HepG2 (cell line): Measurements from ENCODE around the gene MLYCD. TPM values are rescaled to one million over a fixed set of nuclear protein-coding genes. Genes with fewer than 3 reads are reported as not detected.
A peak's percentile ranks its signal among the peaks of the same experiment; 100 is the strongest.

Experiments used
- ATM ChIP-seq: fragments of 450-650 bp; IDR thresholded peaks from 2 replicates; pipeline ENCODE4 v1.7.1; 2017; ENCODE audit warnings: mild to moderate bottlenecking, borderline replicate concordance
- HDAC1 ChIP-seq: sonication (generic); formaldehyde crosslinking; IDR thresholded peaks from 2 replicates; pipeline ENCODE4 v1.5.1; 2020; ENCODE audit warnings: mild to moderate bottlenecking, missing genetic modification reagents
- ISX ChIP-seq: sonication (generic); formaldehyde crosslinking; conservative IDR thresholded peaks from 2 replicates; pipeline ENCODE4 v1.5.0; 2020; ENCODE audit warnings: missing genetic modification reagents
- KDM5A ChIP-seq: fragments of 200-600 bp; sonication (generic); IDR thresholded peaks from 2 replicates; pipeline ENCODE4 v1.7.0; 2018; ENCODE audit warnings: antibody characterized with exemption, mild to moderate bottlenecking, low read length, borderline replicate concordance
- KLF11 ChIP-seq: IDR thresholded peaks from 2 replicates; pipeline ENCODE4 v1.6.1; 2016; ENCODE audit warnings: missing compliant biosample characterization
- KMT2A ChIP-seq: sonication (generic); formaldehyde crosslinking; IDR thresholded peaks from 2 replicates; pipeline ENCODE4 v1.4.0; 2020; ENCODE audit warnings: missing genetic modification reagents
- MEIS2 ChIP-seq: sonication (generic); formaldehyde crosslinking; IDR thresholded peaks from 2 replicates; pipeline ENCODE4 v1.9.0; 2021; ENCODE audit warnings: mild to moderate bottlenecking, missing genetic modification reagents
- MYC ChIP-seq: sonication (generic); formaldehyde crosslinking; IDR thresholded peaks from 2 replicates; pipeline ENCODE4 v1.9.0; 2021; ENCODE audit warnings: missing genetic modification reagents, borderline replicate concordance
- RBFOX2 ChIP-seq: fragments of 200-400 bp; formaldehyde crosslinking; IDR thresholded peaks from 2 replicates; pipeline ENCODE4 v1.6.1; 2017; ENCODE audit warnings: low read depth, mild to moderate bottlenecking, low read length
- SNAI1 ChIP-seq: sonication (generic); formaldehyde crosslinking; IDR thresholded peaks from 2 replicates; pipeline ENCODE4 v1.5.0; 2020; ENCODE audit warnings: mild to moderate bottlenecking, missing genetic modification reagents, borderline replicate concordance
- SNAPC4 ChIP-seq: sonication (generic); formaldehyde crosslinking; IDR thresholded peaks from 2 replicates; pipeline ENCODE4 v1.4.0; 2020; ENCODE audit warnings: mild to moderate bottlenecking, missing genetic modification reagents
- TMF1 ChIP-seq: sonication (generic); formaldehyde crosslinking; IDR thresholded peaks from 2 replicates; pipeline ENCODE4 v1.8.1; 2022; ENCODE audit warnings: low read depth, missing genetic modification reagents
- ZBTB46 ChIP-seq: sonication (generic); formaldehyde crosslinking; IDR thresholded peaks from 2 replicates; pipeline ENCODE4 v1.4.0; 2020; ENCODE audit warnings: mild to moderate bottlenecking, missing genetic modification reagents, borderline replicate concordance
- ZNF121 ChIP-seq: sonication (generic); formaldehyde crosslinking; IDR thresholded peaks from 2 replicates; pipeline ENCODE4 v1.5.0; 2020; ENCODE audit warnings: mild to moderate bottlenecking, missing genetic modification reagents
- ZNF605 ChIP-seq: sonication (generic); formaldehyde crosslinking; IDR thresholded peaks from 2 replicates; pipeline ENCODE4 v1.8.0; 2022; ENCODE audit warnings: mild to moderate bottlenecking, missing genetic modification reagents
- ZSCAN20 ChIP-seq: sonication (generic); formaldehyde crosslinking; IDR thresholded peaks from 2 replicates; pipeline ENCODE4 v1.4.0; 2020; ENCODE audit warnings: missing genetic modification reagents, mild to moderate bottlenecking, borderline replicate concordance
- ZSCAN29 ChIP-seq: sonication (generic); formaldehyde crosslinking; conservative IDR thresholded peaks from 2 replicates; pipeline ENCODE4 v1.4.0; 2020; ENCODE audit warnings: mild to moderate bottlenecking, missing genetic modification reagents
- polyA plus RNA-seq, 8 experiments: library from polyadenylated mRNA; depleted of rRNA in 3 of 8; stranded (reverse) in 7 of 8; unstranded in 1 of 8; fragments of >200 nt; fragmentation: Illumina TruSeq in 4 of 8; extraction: Trizol in 4 of 8; gene quantifications; 2 replicates each; pipeline versions ENCODE4 v1.2.1 to v1.2.3, GENCODE V29; 2011 to 2016; ENCODE audit warnings: low read depth in 4 of 8, missing spikeins in 1 of 8, mixed read lengths in 1 of 8; ENCODE audit not compliant: insufficient read depth in 1 of 8
- total RNA-seq, 5 experiments: library from RNA; depleted of rRNA; stranded (reverse); fragments of >200 nt; fragmentation: Illumina TruSeq; extraction: Trizol; gene quantifications; 2 replicates each; pipeline ENCODE4 v1.2.3, GENCODE V29; 2016; ENCODE audit warnings: low read depth in 1 of 5
- TF ChIP-seq, protein P1 (sequence below): IDR thresholded peaks from 2 replicates; pipeline ENCODE4 v1.6.1; 2016; ENCODE audit warnings: low read depth, control low read depth
- TF ChIP-seq, protein P2 (sequence below): sonication (generic); formaldehyde crosslinking; conservative IDR thresholded peaks from 2 replicates; pipeline ENCODE4 v1.8.1; 2023; ENCODE audit warnings: missing genetic modification reagents

The MLYCD gene
- total and polyA plus RNA-seq, 2 of the 13 experiments (the other 11 are each of a cell fraction or from before 2014, with no cell fraction given): 1.8 to 4.0 TPM

GRCh38 chr16:83952940-83953795 lies 54.3 kb downstream of the MLYCD start, which contains the start of gene OSGIN1 (continued):
- TF ChIP-seq SNAPC4 (CRISPR knock-in tag): no peak; the same call in none of the 2 replicates
- 0 out of 2 replicates have a peak, but pooled peaks have one; percentile 90 for TF ChIP-seq MEIS2 (CRISPR knock-in tag)
- TF ChIP-seq HDAC1 (CRISPR knock-in tag): peak; percentile 89
- peak; percentile 89 for TF ChIP-seq ZNF605
- no peak for TF ChIP-seq ATM
- 0 out of 2 replicates have a peak, but pooled peaks have one; percentile 77 for TF ChIP-seq SNAI1
- TF ChIP-seq ZNF121 (CRISPR knock-in tag): peak; percentile 66; the same call in 1 of the 2 replicates
- 0 out of 2 replicates have a peak, but pooled peaks have one; percentile 36 for TF ChIP-seq ZSCAN29 (CRISPR knock-in tag)
- TF ChIP-seq, protein P1, sequence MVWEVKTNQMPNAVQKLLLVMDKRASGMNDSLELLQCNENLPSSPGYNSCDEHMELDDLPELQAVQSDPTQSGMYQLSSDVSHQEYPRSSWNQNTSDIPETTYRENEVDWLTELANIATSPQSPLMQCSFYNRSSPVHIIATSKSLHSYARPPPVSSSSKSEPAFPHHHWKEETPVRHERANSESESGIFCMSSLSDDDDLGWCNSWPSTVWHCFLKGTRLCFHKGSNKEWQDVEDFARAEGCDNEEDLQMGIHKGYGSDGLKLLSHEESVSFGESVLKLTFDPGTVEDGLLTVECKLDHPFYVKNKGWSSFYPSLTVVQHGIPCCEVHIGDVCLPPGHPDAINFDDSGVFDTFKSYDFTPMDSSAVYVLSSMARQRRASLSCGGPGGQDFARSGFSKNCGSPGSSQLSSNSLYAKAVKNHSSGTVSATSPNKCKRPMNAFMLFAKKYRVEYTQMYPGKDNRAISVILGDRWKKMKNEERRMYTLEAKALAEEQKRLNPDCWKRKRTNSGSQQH: peak; percentile 88
- TF ChIP-seq MYC (CRISPR knock-in tag): peak; percentile 98
- TF ChIP-seq KLF11: peak; percentile 51
- no peak for TF ChIP-seq ZBTB46
- peak; percentile 92 for TF ChIP-seq RBFOX2
- 0 out of 2 replicates have a peak, but pooled peaks have one; percentile 2 for TF ChIP-seq ZSCAN20 (CRISPR knock-in tag)
- TF ChIP-seq ISX (CRISPR knock-in tag): peak; percentile 84; the same call in 1 of the 2 replicates
- TF ChIP-seq TMF1 (CRISPR knock-in tag): 0 out of 2 replicates have a peak, but pooled peaks have one; percentile 12
- no peak for TF ChIP-seq KMT2A (CRISPR knock-in tag)
- TF ChIP-seq, protein P2, sequence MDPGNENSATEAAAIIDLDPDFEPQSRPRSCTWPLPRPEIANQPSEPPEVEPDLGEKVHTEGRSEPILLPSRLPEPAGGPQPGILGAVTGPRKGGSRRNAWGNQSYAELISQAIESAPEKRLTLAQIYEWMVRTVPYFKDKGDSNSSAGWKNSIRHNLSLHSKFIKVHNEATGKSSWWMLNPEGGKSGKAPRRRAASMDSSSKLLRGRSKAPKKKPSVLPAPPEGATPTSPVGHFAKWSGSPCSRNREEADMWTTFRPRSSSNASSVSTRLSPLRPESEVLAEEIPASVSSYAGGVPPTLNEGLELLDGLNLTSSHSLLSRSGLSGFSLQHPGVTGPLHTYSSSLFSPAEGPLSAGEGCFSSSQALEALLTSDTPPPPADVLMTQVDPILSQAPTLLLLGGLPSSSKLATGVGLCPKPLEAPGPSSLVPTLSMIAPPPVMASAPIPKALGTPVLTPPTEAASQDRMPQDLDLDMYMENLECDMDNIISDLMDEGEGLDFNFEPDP (CRISPR knock-in tag): 0 out of 2 replicates have a peak, but pooled peaks have one; percentile 88
- TF ChIP-seq KDM5A: peak; percentile 53; the same call in 1 of the 2 replicates
